Smooth muscle cell (in vitro differentiated cells): ENCODE results near the gene PDLIM7. TPM values are rescaled to one million over a fixed set of nuclear protein-coding genes. Genes with fewer than 3 reads are reported as not detected.

Experiments used
- DNase-seq: peaks from one replicate; lab custom pipeline; 2025; ENCODE audit not compliant: unreplicated experiment; lab: John Stamatoyannopoulos, UW
- H2AFZ ChIP-seq: fragments of 200-600 bp; sonication (generic); 2 replicates; pipeline ENCODE4 v1.6.0; 2016; ENCODE audit warnings: antibody characterized with exemption, low read depth, mild to moderate bottlenecking
- H3F3A ChIP-seq: fragments of 200-600 bp; sonication (generic); 2 replicates; pipeline ENCODE4 v1.6.0; 2017; ENCODE audit warnings: antibody characterized with exemption, low read depth
- H3K27ac ChIP-seq: fragments of 200-600 bp; sonication (generic); 2 replicates; pipeline ENCODE4 v1.5.1; 2016; ENCODE audit warnings: low read depth, mild to moderate bottlenecking
- H3K27me3 ChIP-seq: fragments of 200-600 bp; sonication (generic); 2 replicates; pipeline ENCODE4 v1.6.1; 2016; ENCODE audit warnings: low read depth, mild to moderate bottlenecking
- H3K36me3 ChIP-seq: fragments of 200-600 bp; sonication (generic); 2 replicates; pipeline ENCODE4 v1.5.1; 2016; ENCODE audit warnings: low read depth
- H3K4me1 ChIP-seq: fragments of 200-600 bp; sonication (generic); 2 replicates; pipeline ENCODE4 v1.5.1; 2016; ENCODE audit warnings: low read depth
- H3K4me2 ChIP-seq: fragments of 200-600 bp; sonication (generic); 2 replicates; pipeline ENCODE4 v1.6.0; 2016; ENCODE audit warnings: mild to moderate bottlenecking
- H3K4me3 ChIP-seq: fragments of 200-600 bp; sonication (generic); 2 replicates; pipeline ENCODE4 v1.5.1; 2016; ENCODE audit warnings: mild to moderate bottlenecking
- H3K79me2 ChIP-seq: fragments of 200-600 bp; sonication (generic); 2 replicates; pipeline ENCODE4 v1.6.0; 2016; ENCODE audit warnings: low read depth, mild to moderate bottlenecking
- H3K9ac ChIP-seq: fragments of 200-600 bp; sonication (generic); 2 replicates; pipeline ENCODE4 v1.6.0; 2016; ENCODE audit warnings: low read depth
- H3K9me3 ChIP-seq: fragments of 200-600 bp; sonication (generic); replicated peaks from 2 replicates; pipeline ENCODE4 v1.5.1; 2016; ENCODE audit warnings: low read depth
- H4K20me1 ChIP-seq: fragments of 200-600 bp; sonication (generic); 2 replicates; pipeline ENCODE4 v1.6.0; 2016; ENCODE audit warnings: low read depth
- CTCF ChIP-seq: fragments of 200-600 bp; sonication (generic); IDR thresholded peaks from 2 replicates; pipeline ENCODE4 v1.5.1; 2017; ENCODE audit warnings: borderline replicate concordance, mild to moderate bottlenecking, antibody characterized with exemption; ENCODE audit not compliant: insufficient read depth, poor library complexity, severe bottlenecking
- WGBS: methylation state at CpG from one replicate; pipeline ENCODE4 v1.1.7; 2016; ENCODE audit warnings: low lambda C conversion rate; 5-methylcytosine and 5-hydroxymethylcytosine counted together
- polyA plus RNA-seq: library from polyadenylated mRNA; unstranded; fragments of >200 nt; fragmentation: Nextera tagmentation; extraction: Ambion mirVana; gene quantifications from 2 replicates; pipeline ENCODE4 v1.2.1, GENCODE V29; 2016
- total RNA-seq: library from RNA; depleted of rRNA; stranded (reverse); fragments of >200 nt; gene quantifications from 2 replicates; pipeline ENCODE4 v1.2.3, GENCODE V29; 2014

The PDLIM7 gene
- total and polyA plus RNA-seq, 2 experiments from 2014 or later, result 235 to 511 TPM

- no peaks in the 10 kb centered on the region for H3K27me3 ChIP-seq
- peaks cover 6% of the 10 kb centered on the region for H3K79me2 ChIP-seq
- no peaks in the 10 kb centered on the region for H4K20me1 ChIP-seq
- H3K4me3 ChIP-seq, result no peak overlapping the region
- 92% methylated on average over 2 of the region's 2 CpGs for WGBS
- no peak overlapping the region for H3K4me2 ChIP-seq
- peaks cover 2% of the 10 kb centered on the region for H3K4me1 ChIP-seq
- H2AFZ ChIP-seq, result no peak overlapping the region
- no peak overlapping the region for H3K9ac ChIP-seq
- no peaks in the 10 kb centered on the region for H3K36me3 ChIP-seq
- H3K9me3 ChIP-seq, result no peaks in the 10 kb centered on the region
- no peak for DNase-seq
- no peak for TF ChIP-seq CTCF
- H3K27ac ChIP-seq, result no peak overlapping the region
- H3F3A ChIP-seq, result peaks cover 9% of the 10 kb centered on the region
Measured at GRCh38 chr5:177520916-177521513, 23.6 kb upstream of the PDLIM7 start.

GRCh38 chr5:177520271-177520670, 22.9 kb upstream of the PDLIM7 start:
- Histone ChIP-seq H3F3A (peaks cover 9% of the 10 kb centered on the region), H3K36me3 (no peaks in the 10 kb centered on the region)

GRCh38 chr5:177519463-177520235, 22.2 kb upstream of the PDLIM7 start:
- peaks cover 9% of the 10 kb centered on the region for H3F3A ChIP-seq
- no peak overlapping the region for H3K4me3 ChIP-seq
- no peaks in the 10 kb centered on the region for H3K9me3 ChIP-seq
- no peak overlapping the region for H2AFZ ChIP-seq
- peaks cover 20% of the 10 kb centered on the region for H3K79me2 ChIP-seq
- H3K4me2 ChIP-seq, result no peak overlapping the region
- H3K36me3 ChIP-seq, result no peaks in the 10 kb centered on the region
- peak overlapping the region; percentile 52 for H3K27ac ChIP-seq
- no peak overlapping the region for H3K9ac ChIP-seq
- H3K27me3 ChIP-seq, result no peaks in the 10 kb centered on the region
- H4K20me1 ChIP-seq, result no peaks in the 10 kb centered on the region
- 81% methylated on average over 13 of the region's 13 CpGs for WGBS
- no peak for TF ChIP-seq CTCF
- DNase-seq, result no peak
- peaks cover 7% of the 10 kb centered on the region for H3K4me1 ChIP-seq

More at GRCh38 chr5:177520271-177520670, 22.9 kb upstream of the PDLIM7 start:
- H3K9me3 ChIP-seq, result no peaks in the 10 kb centered on the region
- H3K27ac ChIP-seq, result peak overlapping the region; percentile 52
- H3K79me2 ChIP-seq, result peaks cover 13% of the 10 kb centered on the region
- H4K20me1 ChIP-seq, result no peaks in the 10 kb centered on the region
- H2AFZ ChIP-seq, result no peak overlapping the region
- H3K4me3 ChIP-seq, result no peak overlapping the region
- H3K9ac ChIP-seq, result no peak overlapping the region
- no peak for DNase-seq
- H3K27me3 ChIP-seq, result no peaks in the 10 kb centered on the region
- WGBS, result 100% methylated on average over 3 of the region's 3 CpGs
- TF ChIP-seq CTCF, result no peak
- H3K4me2 ChIP-seq, result no peak overlapping the region
- peaks cover 7% of the 10 kb centered on the region for H3K4me1 ChIP-seq
